ENCODE measurements around the gene SMU1.

SMU1 gene

GRCh38 chr9:33030285-33030684, 46.2 kb downstream of the SMU1 start:
- peaks cover 21 to 85% of the 10 kb centered on the region in 2 experiments for H3K36me3 ChIP-seq (ENCODE audit: control insufficient read depth in 1 of 2, insufficient read depth in 2 of 2, low read depth in 1 of 2, low read length in 2 of 2)
- H3K27me3 ChIP-seq (ENCODE audit: control insufficient read depth in 1 of 2, insufficient read depth in 1 of 2, low read length in 2 of 2): no peaks in the 10 kb centered on the region
- H4K8ac ChIP-seq (ENCODE audit: low read length): no peak overlapping the region
- no peak overlapping the region for H4K91ac ChIP-seq (ENCODE audit: low read length)
- H2BK15ac ChIP-seq (ENCODE audit: low read depth, poor library complexity, severe bottlenecking): no peak overlapping the region
- no peak overlapping the region for H2BK5ac ChIP-seq (ENCODE audit: low read depth, low read length, poor library complexity, severe bottlenecking)
- no peak overlapping the region for H2BK12ac ChIP-seq (ENCODE audit: low read length in 2 of 2)
- peaks cover 3% of the 10 kb centered on the region for H3K79me1 ChIP-seq (replicated peaks; ENCODE audit: low read length, poor library complexity, severe bottlenecking)
- H2AFZ ChIP-seq (ENCODE audit: low read depth, low read length): no peak overlapping the region
- H2BK120ac ChIP-seq (ENCODE audit: low read depth, low read length): no peak overlapping the region
- H3K14ac ChIP-seq (ENCODE audit: low read length in 2 of 2): no peak overlapping the region
- no peak overlapping the region for H3K9ac ChIP-seq (ENCODE audit: low read length)
- 98% methylated on average over 3 of the region's 5 CpGs for WGBS
- no peak overlapping the region for H2AK5ac ChIP-seq (ENCODE audit: low read length, severe bottlenecking)
- no peak for DNase-seq
- peaks cover 6% of the 10 kb centered on the region for H3K4me1 ChIP-seq (ENCODE audit: control insufficient read depth, insufficient read depth, low read depth, low read length)
- no peak overlapping the region for H3K4me3 ChIP-seq (ENCODE audit: insufficient read depth in 1 of 2, low read depth in 1 of 2, low read length in 2 of 2)
- H3K9me3 ChIP-seq (ENCODE audit: control insufficient read depth, low read length): no peaks in the 10 kb centered on the region
- no peak overlapping the region for H3K18ac ChIP-seq (ENCODE audit: low read depth in 1 of 2, low read length in 2 of 2)
- no peak overlapping the region for H3K23ac ChIP-seq (ENCODE audit: low read length in 2 of 2)
- H3K4ac ChIP-seq (ENCODE audit: low read depth in 1 of 2, low read length in 2 of 2): no peak overlapping the region
- H3K4me2 ChIP-seq (ENCODE audit: low read length, poor library complexity, severe bottlenecking): no peak overlapping the region
- H3K27ac ChIP-seq (ENCODE audit: low read length, poor library complexity, severe bottlenecking): no peak overlapping the region

- H2BK5ac ChIP-seq (ENCODE audit: low read depth, low read length, poor library complexity, severe bottlenecking): no peak overlapping the region
- no peak overlapping the region for H4K91ac ChIP-seq (ENCODE audit: low read length)
- no peak overlapping the region for H2BK15ac ChIP-seq (ENCODE audit: low read depth, poor library complexity, severe bottlenecking)
- H3K27ac ChIP-seq (ENCODE audit: low read length, poor library complexity, severe bottlenecking): no peak overlapping the region
- H3K4me2 ChIP-seq (ENCODE audit: low read length, poor library complexity, severe bottlenecking): no peak overlapping the region
- H2AFZ ChIP-seq (ENCODE audit: low read depth, low read length): no peak overlapping the region
- peak overlapping the region; percentile 61 for H3K9ac ChIP-seq (ENCODE audit: low read length)
- H3K14ac ChIP-seq (ENCODE audit: low read length in 2 of 2): no peak overlapping the region
- no peak overlapping the region for H3K18ac ChIP-seq (ENCODE audit: low read depth in 1 of 2, low read length in 2 of 2)
- H3K27me3 ChIP-seq (ENCODE audit: control insufficient read depth in 1 of 2, insufficient read depth in 1 of 2, low read length in 2 of 2): no peaks in the 10 kb centered on the region
- peak; percentile 61 for DNase-seq
- H3K4ac ChIP-seq (ENCODE audit: low read depth in 1 of 2, low read length in 2 of 2): no peak overlapping the region
- 84% methylated on average over 3 of the region's 4 CpGs for WGBS
- H2BK120ac ChIP-seq (ENCODE audit: low read depth, low read length): no peak overlapping the region
- H3K4me1 ChIP-seq (ENCODE audit: control insufficient read depth, insufficient read depth, low read depth, low read length): peaks cover 6% of the 10 kb centered on the region
- no peak overlapping the region for H4K8ac ChIP-seq (ENCODE audit: low read length)
- H3K23ac ChIP-seq (ENCODE audit: low read length in 2 of 2): no peak overlapping the region
- peak overlapping the region in 1 of 2 experiments; percentile 63 for H3K4me3 ChIP-seq (ENCODE audit: insufficient read depth in 1 of 2, low read depth in 1 of 2, low read length in 2 of 2)
- no peak overlapping the region for H2AK5ac ChIP-seq (ENCODE audit: low read length, severe bottlenecking)
- H2BK12ac ChIP-seq (ENCODE audit: low read length in 2 of 2): no peak overlapping the region
- no peaks in the 10 kb centered on the region for H3K9me3 ChIP-seq (ENCODE audit: control insufficient read depth, low read length)
- peaks cover 14 to 76% of the 10 kb centered on the region in 2 experiments for H3K36me3 ChIP-seq (ENCODE audit: control insufficient read depth in 1 of 2, insufficient read depth in 2 of 2, low read depth in 1 of 2, low read length in 2 of 2)
- peaks cover 3% of the 10 kb centered on the region for H3K79me1 ChIP-seq (replicated peaks; ENCODE audit: low read length, poor library complexity, severe bottlenecking)
These were observed 47.2 kb downstream of the SMU1 start for GRCh38 chr9:33029231-33029786.

- no peak overlapping the region for H2BK15ac ChIP-seq (ENCODE audit: low read depth, poor library complexity, severe bottlenecking)
- peak overlapping the region in 1 of 2 experiments; percentile 17 for H2BK12ac ChIP-seq (ENCODE audit: low read length in 2 of 2)
- peak; percentile 78 for DNase-seq
- peak overlapping the region in 1 of 2 experiments; percentile 91 for H3K23ac ChIP-seq (ENCODE audit: low read length in 2 of 2)
- H3K36me3 ChIP-seq (ENCODE audit: control insufficient read depth in 1 of 2, insufficient read depth in 2 of 2, low read depth in 1 of 2, low read length in 2 of 2): peaks cover 8 to 45% of the 10 kb centered on the region in 2 experiments
- peak overlapping the region; percentile 74 to 100 for H3K18ac ChIP-seq (ENCODE audit: low read depth in 1 of 2, low read length in 2 of 2)
- H3K4me1 ChIP-seq (ENCODE audit: control insufficient read depth, insufficient read depth, low read depth, low read length): peaks cover 13% of the 10 kb centered on the region
- peak overlapping the region; percentile 98 for H2BK5ac ChIP-seq (ENCODE audit: low read depth, low read length, poor library complexity, severe bottlenecking)
- H3K4me3 ChIP-seq (ENCODE audit: insufficient read depth in 1 of 2, low read depth in 1 of 2, low read length in 2 of 2): peak overlapping the region; percentile 99
- peak overlapping the region; percentile 82 for H2BK120ac ChIP-seq (ENCODE audit: low read depth, low read length)
- peak overlapping the region; percentile 70 for H3K27ac ChIP-seq (ENCODE audit: low read length, poor library complexity, severe bottlenecking)
- H3K9me3 ChIP-seq (ENCODE audit: control insufficient read depth, low read length): no peaks in the 10 kb centered on the region
- 5% methylated on average over 25 of the region's 36 CpGs for WGBS
- peak overlapping the region in 1 of 2 experiments; percentile 100 for H3K14ac ChIP-seq (ENCODE audit: low read length in 2 of 2)
- no peak overlapping the region for H2AFZ ChIP-seq (ENCODE audit: low read depth, low read length)
- H3K4ac ChIP-seq (ENCODE audit: low read depth in 1 of 2, low read length in 2 of 2): peak overlapping the region; percentile 79 to 100
- peak overlapping the region; percentile 100 for H3K9ac ChIP-seq (ENCODE audit: low read length)
- H3K79me1 ChIP-seq (replicated peaks; ENCODE audit: low read length, poor library complexity, severe bottlenecking): peaks cover 5% of the 10 kb centered on the region
- H3K27me3 ChIP-seq (ENCODE audit: control insufficient read depth in 1 of 2, insufficient read depth in 1 of 2, low read length in 2 of 2): no peaks in the 10 kb centered on the region
- no peak overlapping the region for H2AK5ac ChIP-seq (ENCODE audit: low read length, severe bottlenecking)
- H4K91ac ChIP-seq (ENCODE audit: low read length): peak overlapping the region; percentile 65
- H3K4me2 ChIP-seq (ENCODE audit: low read length, poor library complexity, severe bottlenecking): peak overlapping the region; percentile 62
- H4K8ac ChIP-seq (ENCODE audit: low read length): peak overlapping the region; percentile 33
These were observed 50.7 kb downstream of the SMU1 start for GRCh38 chr9:33025572-33026342.

DNA sequence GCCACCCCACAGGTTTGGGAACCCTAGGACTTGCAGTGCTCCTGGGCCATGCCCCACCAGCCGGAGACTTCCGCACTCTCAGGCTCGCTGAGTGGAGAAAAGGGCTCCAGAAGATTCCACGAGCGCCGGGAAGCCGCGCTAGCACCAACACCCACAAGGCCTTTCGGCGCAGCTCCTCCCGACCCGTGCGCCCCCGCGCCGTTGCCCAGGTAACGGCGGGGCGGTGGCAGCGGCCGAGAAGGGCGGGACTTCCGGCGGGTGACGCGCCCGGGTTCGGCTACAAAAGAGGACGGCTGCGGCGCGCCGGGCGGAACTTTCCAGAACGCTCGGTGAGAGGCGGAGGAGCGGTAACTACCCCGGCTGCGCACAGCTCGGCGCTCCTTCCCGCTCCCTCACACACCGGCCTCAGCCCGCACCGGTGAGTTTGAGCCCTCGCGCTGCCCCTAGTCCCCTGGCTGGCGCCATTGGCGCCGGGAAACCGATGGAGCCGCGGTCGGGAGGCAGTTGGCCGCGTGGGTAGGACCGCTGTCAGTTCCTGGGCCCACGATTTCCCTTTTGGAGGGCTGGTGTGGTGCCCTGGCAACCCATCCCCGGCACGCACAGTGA, 51.4 kb downstream of the SMU1 start, which contains the start of gene DNAJA1:
TSS of gene DNAJA1 (plus strand) at position 308 of the 606 bp plus-strand sequence. CDS start 1,212 bp downstream, outside the sequence.
- Histone ChIP-seq H3K27me3 (ENCODE audit: control insufficient read depth in 1 of 2, insufficient read depth in 1 of 2, low read length in 2 of 2) (no peaks in the 10 kb centered on the region), H2AFZ (ENCODE audit: low read depth, low read length) (no peak within 1 kb of the TSS), H2BK120ac (ENCODE audit: low read depth, low read length) (peak within 1 kb of the TSS; percentile 82), H3K18ac (ENCODE audit: low read depth in 1 of 2, low read length in 2 of 2) (peak within 1 kb of the TSS; percentile 74 to 100), H3K4ac (ENCODE audit: low read depth in 1 of 2, low read length in 2 of 2) (peak within 1 kb of the TSS; percentile 79 to 100), H3K14ac (ENCODE audit: low read length in 2 of 2) (peak within 1 kb of the TSS in 1 of 2 experiments; percentile 100), H2BK5ac (ENCODE audit: low read depth, low read length, poor library complexity, severe bottlenecking) (peak within 1 kb of the TSS; percentile 98), H3K36me3 (ENCODE audit: control insufficient read depth in 1 of 2, insufficient read depth in 2 of 2, low read depth in 1 of 2, low read length in 2 of 2) (peaks cover 8 to 45% of the 10 kb centered on the region in 2 experiments), H3K4me2 (ENCODE audit: low read length, poor library complexity, severe bottlenecking) (peak within 1 kb of the TSS; percentile 83), H3K9me3 (ENCODE audit: control insufficient read depth, low read length) (no peaks in the 10 kb centered on the region), H4K8ac (ENCODE audit: low read length) (peak within 1 kb of the TSS; percentile 79), H3K79me1 (replicated peaks; ENCODE audit: low read length, poor library complexity, severe bottlenecking) (peaks cover 9% of the 10 kb centered on the region), H2BK12ac (ENCODE audit: low read length in 2 of 2) (peak within 1 kb of the TSS in 1 of 2 experiments; percentile 17), H3K23ac (ENCODE audit: low read length in 2 of 2) (peak within 1 kb of the TSS in 1 of 2 experiments; percentile 91), H2AK5ac (ENCODE audit: low read length, severe bottlenecking) (peak within 1 kb of the TSS; percentile 6), H3K4me1 (ENCODE audit: control insufficient read depth, insufficient read depth, low read depth, low read length) (peaks cover 13% of the 10 kb centered on the region), H4K91ac (ENCODE audit: low read length) (peak within 1 kb of the TSS; percentile 65), H3K9ac (ENCODE audit: low read length) (peak within 1 kb of the TSS; percentile 100), H3K4me3 (ENCODE audit: insufficient read depth in 1 of 2, low read depth in 1 of 2, low read length in 2 of 2) (peak within 1 kb of the TSS; percentile 99), H2BK15ac (ENCODE audit: low read depth, poor library complexity, severe bottlenecking) (no peak within 1 kb of the TSS), H3K27ac (ENCODE audit: low read length, poor library complexity, severe bottlenecking) (peak within 1 kb of the TSS; percentile 94)
- peak; percentile 95 for DNase-seq
- 0% methylated on average over 50 of the region's 61 CpGs for WGBS
